Jurkat, Clone E6-1 (cell line): Measurements from ENCODE around the gene ENO3.
A peak's percentile ranks its signal among the peaks of the same experiment; 100 is the strongest.

Experiments used
- DNase-seq: peaks from one replicate; pipeline ENCODE4 v3.0.0-alpha.2; 2011; ENCODE audit warnings: low read depth, low spot score
- H3K4me3 ChIP-seq: 2 replicates; pipeline ENCODE4 v1.5.1; 2011; ENCODE audit warnings: mild to moderate bottlenecking, low read length, control low read depth, moderate library complexity

Gene ENO3

DNA sequence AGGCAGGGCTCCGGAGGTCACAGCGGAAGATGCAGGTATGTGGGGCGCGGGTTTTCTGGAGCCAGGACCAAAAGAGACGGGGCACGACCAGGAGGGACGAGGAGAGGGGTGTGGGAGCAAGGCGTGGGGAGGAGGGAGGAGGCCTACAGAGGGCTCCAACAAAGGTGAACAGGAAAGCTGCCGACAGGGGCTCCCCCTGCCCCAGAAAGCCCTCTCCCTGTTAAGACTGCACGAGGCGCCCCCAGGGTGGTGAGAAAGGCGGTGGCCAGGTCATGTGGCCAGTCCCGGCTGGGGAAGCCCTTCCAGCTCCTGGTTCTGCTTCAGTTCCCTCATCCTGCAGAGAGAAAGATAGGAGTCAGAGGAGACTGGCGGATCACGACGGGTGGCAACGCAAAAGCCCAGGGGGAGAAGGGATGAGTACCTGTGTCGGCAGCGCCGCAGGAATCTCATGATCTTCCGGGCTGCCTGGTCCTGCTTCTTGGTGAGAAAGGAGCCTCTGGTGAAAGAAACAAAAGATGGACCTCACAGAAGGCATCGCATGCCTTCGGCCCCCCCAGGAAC lies 17.6 kb downstream of the ENO3 start:
- peak overlapping the region; percentile 71 for H3K4me3 ChIP-seq
- DNase-seq, result no peak

- DNase-seq, result no peak
- peak overlapping the region; percentile 71; the same call in 1 of the 2 replicates for H3K4me3 ChIP-seq
These were observed 18.2 kb downstream of the ENO3 start for GRCh38 chr17:4969047-4969550.

- no peak for DNase-seq
- no peak overlapping the region for H3K4me3 ChIP-seq
These were observed 18.7 kb downstream of the ENO3 start for GRCh38 chr17:4969551-4970173.

DNA sequence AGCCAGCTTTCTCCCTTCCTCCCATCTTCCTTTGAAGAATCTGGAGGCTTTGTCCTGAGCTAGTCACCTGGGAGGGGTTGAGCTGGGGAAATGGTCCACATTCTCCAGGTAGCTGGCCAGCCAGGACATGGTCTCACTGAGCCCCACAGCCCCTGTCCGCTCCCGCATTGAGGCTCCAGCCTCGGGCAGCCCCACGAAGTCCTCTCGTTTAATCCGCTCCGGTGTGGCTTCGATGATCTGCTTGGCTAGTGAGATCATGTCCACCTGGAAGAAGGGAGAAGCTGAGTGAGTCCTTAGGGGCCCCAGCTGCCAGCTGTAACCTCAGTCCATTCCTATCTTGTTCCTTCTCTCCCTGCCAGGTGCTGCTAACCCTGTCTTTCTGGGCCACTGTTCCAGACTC lies 19.4 kb downstream of the ENO3 start:
- DNase-seq, result no peak
- H3K4me3 ChIP-seq, result no peak overlapping the region

DNA sequence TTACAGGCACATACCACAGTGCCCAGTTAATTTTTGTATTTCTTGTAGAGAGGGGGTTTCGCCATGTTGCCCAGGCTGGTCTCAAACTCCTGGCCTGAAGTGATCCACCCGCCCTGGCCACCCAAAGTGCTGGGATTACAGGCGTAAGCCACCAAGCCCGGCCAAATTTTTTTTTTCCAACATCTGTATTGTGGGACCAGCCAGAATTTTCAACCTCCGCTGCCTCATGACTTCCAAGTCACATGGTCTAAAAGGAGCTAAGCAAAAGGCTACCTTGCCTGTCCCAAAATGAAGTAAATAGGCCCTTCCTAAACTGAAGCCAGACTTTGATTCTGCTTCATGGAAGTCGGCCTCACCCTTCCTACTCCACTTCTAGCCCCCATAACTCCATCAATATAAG lies 20.9 kb downstream of the ENO3 start:
- DNase-seq, result no peak
- no peak overlapping the region for H3K4me3 ChIP-seq

GRCh38 chr17:4972322-4972721 lies 21.4 kb downstream of the ENO3 start:
- no peak overlapping the region for H3K4me3 ChIP-seq
- DNase-seq, result no peak

- H3K4me3 ChIP-seq, result no peak overlapping the region
- DNase-seq, result no peak
These were observed 21.8 kb downstream of the ENO3 start for GRCh38 chr17:4972752-4973151.

GRCh38 chr17:4973256-4974114 lies 22.6 kb downstream of the ENO3 start:
- no peak overlapping the region for H3K4me3 ChIP-seq
- DNase-seq, result no peak

- H3K4me3 ChIP-seq, result no peak overlapping the region
- DNase-seq, result no peak
These were observed 23.3 kb downstream of the ENO3 start for GRCh38 chr17:4974115-4974670.

GRCh38 chr17:4978726-4979125 lies 27.8 kb downstream of the ENO3 start:
- DNase-seq, result no peak

GRCh38 chr17:4980644-4981216 lies 29.8 kb downstream of the ENO3 start:
- DNase-seq, result peak; percentile 81
- no peak overlapping the region for H3K4me3 ChIP-seq

More at GRCh38 chr17:4978726-4979125, 27.8 kb downstream of the ENO3 start:
- H3K4me3 ChIP-seq, result no peak overlapping the region

- no peak for DNase-seq
These were observed 31.4 kb downstream of the ENO3 start for GRCh38 chr17:4982305-4982704.

DNA sequence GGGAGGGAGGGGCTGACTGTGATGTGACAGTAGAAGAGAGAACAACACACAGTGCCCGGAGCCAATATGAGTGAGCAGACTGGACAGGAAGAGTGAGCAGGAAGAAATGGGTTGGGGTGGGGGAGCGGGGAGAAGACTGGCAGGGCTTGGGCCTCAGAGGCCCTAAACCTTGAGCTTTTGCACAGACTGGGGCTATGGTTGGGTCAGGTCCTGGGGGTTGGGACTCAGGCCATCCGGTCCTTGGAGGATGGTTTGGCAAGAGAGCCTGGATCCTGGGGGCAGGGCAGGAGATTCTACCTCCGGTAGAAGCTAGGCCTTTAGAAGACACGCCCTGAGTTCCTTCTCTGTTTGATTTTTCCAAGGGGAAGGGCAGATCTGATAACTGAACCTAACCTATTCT lies 35.5 kb downstream of the ENO3 start:
- H3K4me3 ChIP-seq, result peak overlapping the region; percentile 78
- no peak for DNase-seq

More at GRCh38 chr17:4982305-4982704, 31.4 kb downstream of the ENO3 start:
- no peak overlapping the region for H3K4me3 ChIP-seq

DNA sequence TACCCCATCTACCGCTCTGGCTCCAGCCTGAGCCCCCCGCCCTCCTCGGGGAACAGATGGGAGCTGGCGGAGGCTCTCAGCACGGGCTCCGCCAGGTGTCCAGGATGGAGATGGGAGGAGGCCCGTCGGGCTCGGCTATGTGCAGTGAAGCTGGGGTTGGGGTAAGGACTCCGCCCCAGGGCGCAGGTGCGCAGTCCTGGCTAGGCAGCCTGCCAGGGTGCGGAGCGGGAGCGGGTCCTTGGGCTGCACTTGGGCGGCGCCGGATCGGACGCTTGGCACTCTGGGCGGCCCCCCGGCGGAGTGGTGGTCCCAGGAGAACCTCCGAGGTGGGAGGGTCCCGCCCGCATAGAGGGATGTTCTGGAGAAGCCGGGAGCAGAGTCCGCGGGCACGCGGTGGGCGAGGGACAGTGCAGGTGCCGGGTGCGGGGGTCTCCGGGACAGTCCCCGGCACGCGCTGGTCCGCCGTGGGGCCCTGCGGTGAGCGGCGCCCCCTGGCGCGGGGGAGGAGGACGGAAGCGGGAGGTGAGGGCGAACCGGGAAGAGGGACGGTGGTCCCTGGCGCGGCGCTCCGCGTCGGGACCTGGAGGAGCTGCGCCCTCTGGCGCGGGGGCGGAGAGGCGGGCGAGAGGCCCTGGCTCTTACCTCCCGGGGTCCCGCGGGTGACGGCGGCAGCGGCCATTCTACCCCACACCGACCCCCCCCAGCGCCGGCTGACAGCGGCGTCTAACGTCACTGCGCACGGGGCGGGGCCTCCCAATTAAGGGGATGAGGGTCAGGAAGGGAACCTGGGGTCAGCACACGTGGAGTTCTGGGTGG lies 36.2 kb downstream of the ENO3 start, which contains the start of gene CAMTA2:
Gene CAMTA2 (minus strand): TSS at position 725 of the 816 bp plus-strand sequence. CDS start 1,453 bp downstream, outside the sequence.
- DNase-seq, result peak; percentile 76
- peak within 1 kb of the TSS; percentile 78 for H3K4me3 ChIP-seq

DNA sequence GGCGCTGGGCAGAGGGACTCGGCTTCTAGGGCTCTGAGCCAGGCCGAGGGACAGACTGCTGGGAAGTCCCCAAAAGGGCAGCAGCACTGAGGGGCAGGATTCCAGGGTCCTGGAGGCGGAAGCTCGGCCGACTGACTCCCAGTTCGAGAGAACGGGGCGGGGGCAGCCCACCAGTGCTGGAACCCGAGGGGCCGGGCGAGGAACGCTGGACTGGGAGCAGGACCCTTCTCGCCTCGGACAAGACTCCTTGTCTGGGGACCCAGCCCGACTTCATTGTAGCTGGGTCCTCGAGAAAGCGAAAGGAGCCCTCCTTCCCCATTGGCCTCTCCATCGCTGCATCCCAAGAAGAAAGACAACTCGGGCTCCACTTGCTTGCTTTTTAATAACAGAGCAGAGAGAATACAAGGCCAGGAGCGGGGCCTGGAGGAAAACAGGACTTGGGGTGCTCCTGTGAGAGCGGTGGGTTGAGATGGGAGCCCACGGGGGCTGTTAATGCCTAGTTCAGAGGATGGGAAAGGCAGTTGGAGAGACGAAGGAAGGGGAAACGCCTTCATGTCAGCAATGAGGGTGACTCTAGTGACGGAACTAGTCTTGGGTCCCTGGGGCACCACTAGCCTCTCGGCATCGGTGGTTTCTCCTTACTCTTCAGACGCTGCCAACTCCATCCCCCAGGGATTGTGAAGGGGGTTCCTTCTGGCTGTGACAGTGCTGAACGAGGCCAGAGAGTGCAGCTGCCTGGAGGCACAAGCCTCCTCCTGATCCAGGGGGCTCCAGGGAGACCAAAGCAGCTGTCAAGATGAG lies 37.0 kb downstream of the ENO3 start:
- DNase-seq, result no peak
- H3K4me3 ChIP-seq, result peak overlapping the region; percentile 78

DNA sequence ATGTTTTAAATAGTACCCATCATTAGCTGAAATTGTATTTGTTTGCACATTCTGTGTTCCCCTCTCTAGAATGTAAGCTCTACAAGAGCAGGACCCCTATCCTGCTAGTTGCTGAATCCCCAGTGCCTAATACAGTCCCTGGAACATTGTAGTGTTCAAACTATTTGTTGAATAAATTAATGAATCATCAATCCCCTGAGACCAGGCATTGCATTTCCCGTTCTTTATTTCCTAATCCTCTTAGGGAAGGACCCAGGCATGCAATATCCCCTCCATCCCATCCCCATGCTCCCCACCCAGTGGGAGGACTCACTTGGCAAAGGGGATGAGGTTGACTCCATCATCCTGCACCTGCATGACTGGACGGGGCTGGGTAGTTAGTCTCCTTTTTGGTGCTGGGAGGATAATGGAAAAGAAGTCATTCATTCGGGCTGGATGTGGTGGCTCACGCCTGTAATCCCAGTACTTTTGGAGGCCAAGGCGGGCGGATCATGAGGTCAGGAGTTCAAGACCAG lies 43.2 kb downstream of the ENO3 start:
- DNase-seq, result no peak
- no peak overlapping the region for H3K4me3 ChIP-seq

GRCh38 chr17:4997302-4998026 lies 46.5 kb downstream of the ENO3 start, which contains the start of the genes INCA1 and KIF1C:
Gene INCA1 (minus strand): TSS chr17:4997522. CDS start chr17:4994437, 3,085 bp downstream.
Gene KIF1C (plus strand): TSS chr17:4997950. CDS start chr17:5000247, 2,297 bp downstream.
- H3K4me3 ChIP-seq, result peak within 1 kb of the TSS; percentile 66
- DNase-seq, result peak; percentile 71
